Body of pancreas (tissue), 4 donors: ENCODE data around the gene RHD.

Source experiments
- POLR2A ChIP-seq, 3 donors: fragments of 450-650 bp; IDR thresholded peaks; one replicate each; pipeline ENCODE4 v1.6.1; 2016; ENCODE audit warnings: antibody characterized with exemption in 3 of 3, mild to moderate bottlenecking in 2 of 3
- TF ChIP-seq, protein P1 (sequence below), 7 experiments: fragments of 450-650 bp in 4 of 7; fragments of 200-600 bp in 3 of 7; sonication (generic) in 3 of 7; IDR thresholded peaks; one replicate each; pipeline ENCODE4 v1.5.1; 2016 to 2019; ENCODE audit warnings: antibody characterized with exemption in 7 of 7

DNA sequence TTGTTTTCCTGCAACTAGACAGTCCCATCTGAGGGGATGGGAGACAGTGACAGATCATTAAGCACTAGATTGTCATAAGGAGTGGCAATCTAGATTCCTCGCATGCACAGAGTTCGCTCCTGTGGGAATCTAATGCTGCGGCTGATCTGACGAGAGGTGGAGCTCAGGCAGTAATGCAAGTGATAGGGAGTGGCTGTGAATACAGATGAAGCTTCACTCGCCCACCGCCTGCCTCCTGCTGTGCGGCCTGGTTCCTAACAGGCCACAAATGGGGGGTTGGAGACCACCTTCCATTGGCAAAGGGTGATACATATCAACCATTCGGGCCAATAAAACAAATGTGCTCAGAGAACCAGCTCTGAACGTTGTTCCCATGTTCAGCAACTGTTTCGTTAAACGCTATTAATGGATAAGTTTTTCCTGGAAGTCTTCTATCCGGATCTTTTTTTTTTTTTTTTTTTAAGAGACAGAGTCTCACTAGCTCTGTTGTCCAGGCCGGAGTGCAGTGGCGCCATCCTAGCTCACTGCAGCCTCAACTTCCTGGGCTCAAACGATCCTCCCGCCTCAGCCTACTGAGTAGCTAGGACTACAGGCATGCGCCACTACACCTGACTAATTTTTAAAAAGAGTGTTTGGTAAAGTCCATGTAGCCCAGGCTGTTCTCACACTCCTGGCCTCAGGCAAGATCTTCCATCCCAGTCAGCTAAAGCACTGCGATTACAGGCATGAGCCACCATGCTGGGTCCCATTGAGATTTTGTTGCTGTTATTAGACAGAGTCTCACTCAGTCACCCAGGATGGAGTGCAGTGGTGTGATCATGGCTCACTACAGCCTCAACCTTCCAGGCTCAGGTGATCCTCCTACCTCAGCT is 16.4 kb upstream of the RHD start:
- TF ChIP-seq POLR2A (IDR thresholded peaks at IDR 0.05), result no peak
- TF ChIP-seq, protein P1, sequence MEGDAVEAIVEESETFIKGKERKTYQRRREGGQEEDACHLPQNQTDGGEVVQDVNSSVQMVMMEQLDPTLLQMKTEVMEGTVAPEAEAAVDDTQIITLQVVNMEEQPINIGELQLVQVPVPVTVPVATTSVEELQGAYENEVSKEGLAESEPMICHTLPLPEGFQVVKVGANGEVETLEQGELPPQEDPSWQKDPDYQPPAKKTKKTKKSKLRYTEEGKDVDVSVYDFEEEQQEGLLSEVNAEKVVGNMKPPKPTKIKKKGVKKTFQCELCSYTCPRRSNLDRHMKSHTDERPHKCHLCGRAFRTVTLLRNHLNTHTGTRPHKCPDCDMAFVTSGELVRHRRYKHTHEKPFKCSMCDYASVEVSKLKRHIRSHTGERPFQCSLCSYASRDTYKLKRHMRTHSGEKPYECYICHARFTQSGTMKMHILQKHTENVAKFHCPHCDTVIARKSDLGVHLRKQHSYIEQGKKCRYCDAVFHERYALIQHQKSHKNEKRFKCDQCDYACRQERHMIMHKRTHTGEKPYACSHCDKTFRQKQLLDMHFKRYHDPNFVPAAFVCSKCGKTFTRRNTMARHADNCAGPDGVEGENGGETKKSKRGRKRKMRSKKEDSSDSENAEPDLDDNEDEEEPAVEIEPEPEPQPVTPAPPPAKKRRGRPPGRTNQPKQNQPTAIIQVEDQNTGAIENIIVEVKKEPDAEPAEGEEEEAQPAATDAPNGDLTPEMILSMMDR (IDR thresholded peaks at IDR 0.05), result no peak
